IMR-90 (cell line): ENCODE results near the gene ZNF423. TPM values are rescaled to one million over a fixed set of nuclear protein-coding genes. Genes with fewer than 3 reads are reported as not detected.

ENCODE experiments used
- ATAC-seq: fragments of 200-7000 bp; cut with Tn5 transposase; 2 replicates; pipeline ENCODE4 v1.9.1; 2020; ENCODE audit warnings: low read depth, mild to moderate bottlenecking, moderate library complexity
- BruUV-seq: library from RNA; stranded (reverse); fragments of 400-500 nt; replicated peaks from 2 replicates; lab custom pipeline; 2021; lab: Mats Ljungman, UMichigan
- CTCF ChIA-PET: fragments of 300-600 bp; formaldehyde crosslinking; extraction: SDS; loops from one replicate; lab custom pipeline; 2021; ENCODE audit warnings: antibody characterized with exemption; lab: Yijun Ruan, JAX
- POLR2A ChIA-PET: fragments of 300-600 bp; sonication (Branson Sonifier 250); formaldehyde crosslinking; loops from one replicate; lab custom pipeline; 2022; ENCODE audit warnings: antibody characterized with exemption; ENCODE audit not compliant: unreplicated experiment; lab: Charles Lee
- DNase-seq: peaks from one replicate; pipeline ENCODE4 v3.0.0; 2013
- H2AFZ ChIP-seq: replicated peaks from 2 replicates; pipeline ENCODE3; 2013; ENCODE audit warnings: low read length, mild to moderate bottlenecking; ENCODE audit not compliant: poor library complexity
- H2AK5ac ChIP-seq: 2 replicates; pipeline ENCODE4 v1.6.1; 2013; ENCODE audit warnings: low read depth, low read length, inconsistent platforms
- H2AK9ac ChIP-seq: replicated peaks from 2 replicates; pipeline ENCODE3; 2013; ENCODE audit warnings: mild to moderate bottlenecking, low read depth, low read length, moderate library complexity; ENCODE audit not compliant: poor library complexity
- H2BK120ac ChIP-seq: 2 replicates; pipeline ENCODE4 v1.6.1; 2013; ENCODE audit warnings: low read depth, low read length, inconsistent platforms
- H2BK15ac ChIP-seq: 3 replicates; pipeline ENCODE4 v1.6.1; 2013; ENCODE audit warnings: low read depth, low read length, inconsistent platforms
- H2BK20ac ChIP-seq: 2 replicates; pipeline ENCODE4 v1.6.1; 2013; ENCODE audit warnings: low read depth, mild to moderate bottlenecking, inconsistent platforms, low read length, moderate library complexity
- H2BK5ac ChIP-seq: 2 replicates; pipeline ENCODE4 v1.6.1; 2013; ENCODE audit warnings: mild to moderate bottlenecking, low read depth, low read length, inconsistent platforms; ENCODE audit not compliant: poor library complexity, severe bottlenecking
- H3K14ac ChIP-seq: replicated peaks from 2 replicates; pipeline ENCODE4 v1.6.1; 2013; ENCODE audit warnings: low read depth, low read length, inconsistent platforms
- H3K18ac ChIP-seq: 2 replicates; pipeline ENCODE4 v1.6.1; 2013; ENCODE audit warnings: low read depth, low read length, control low read depth
- H3K23ac ChIP-seq: 2 replicates; pipeline ENCODE4 v1.6.1; 2013; ENCODE audit warnings: low read depth, low read length, inconsistent platforms
- H3K27ac ChIP-seq: 2 replicates; pipeline ENCODE4 v1.5.1; 2013; ENCODE audit warnings: mild to moderate bottlenecking, control low read depth, low read length; ENCODE audit not compliant: insufficient read depth
- H3K27me3 ChIP-seq: 2 replicates; pipeline ENCODE4 v1.6.1; 2013; ENCODE audit warnings: low read length; ENCODE audit not compliant: control insufficient read depth, insufficient read depth
- H3K36me3 ChIP-seq: 2 replicates; pipeline ENCODE4 v1.6.1; 2013; ENCODE audit warnings: low read length, mixed read lengths; ENCODE audit not compliant: control insufficient read depth, insufficient read depth
- H3K4ac ChIP-seq: 2 replicates; pipeline ENCODE4 v1.6.1; 2013; ENCODE audit warnings: low read depth, low read length, inconsistent platforms
- H3K4me1 ChIP-seq: 2 replicates; pipeline ENCODE4 v1.6.1; 2013; ENCODE audit warnings: low read length, mixed read lengths; ENCODE audit not compliant: control insufficient read depth, insufficient read depth
- H3K4me2 ChIP-seq: 2 replicates; pipeline ENCODE4 v1.6.1; 2013; ENCODE audit warnings: low read depth, mild to moderate bottlenecking, control low read depth, low read length, moderate library complexity
- H3K4me3 ChIP-seq: 2 replicates; pipeline ENCODE4 v1.5.1; 2013; ENCODE audit warnings: low read depth, mild to moderate bottlenecking, control low read depth, low read length, moderate library complexity; ENCODE audit not compliant: insufficient read depth
- H3K56ac ChIP-seq: 2 replicates; pipeline ENCODE4 v1.6.1; 2013; ENCODE audit warnings: low read length, inconsistent platforms; ENCODE audit not compliant: insufficient read depth; ENCODE audit errors: extremely low read depth
- H3K79me1 ChIP-seq, 2 experiments: 2 replicates each; pipeline ENCODE4 v1.6.1; 2013; ENCODE audit warnings: low read length in 2 of 2, inconsistent platforms in 1 of 2, low read depth in 1 of 2
- H3K9ac ChIP-seq: 2 replicates; pipeline ENCODE4 v1.6.1; 2013; ENCODE audit warnings: low read depth, low read length, control low read depth
- H3K9me1 ChIP-seq: 2 replicates; pipeline ENCODE4 v1.6.1; 2013; ENCODE audit warnings: low read length, inconsistent platforms; ENCODE audit not compliant: insufficient read depth
- H3K9me3 ChIP-seq: 2 replicates; pipeline ENCODE4 v1.6.1; 2013; ENCODE audit warnings: low read length; ENCODE audit not compliant: control insufficient read depth, insufficient read depth
- H4K20me1 ChIP-seq: 2 replicates; pipeline ENCODE4 v1.6.1; 2013; ENCODE audit warnings: low read length, inconsistent platforms; ENCODE audit not compliant: insufficient read depth
- H4K5ac ChIP-seq: 2 replicates; pipeline ENCODE4 v1.6.1; 2013; ENCODE audit warnings: mild to moderate bottlenecking, low read depth, low read length, control low read depth
- H4K8ac ChIP-seq, 2 experiments: 2 replicates each; pipeline ENCODE4 v1.6.1; 2013; ENCODE audit warnings: low read depth in 2 of 2, low read length in 2 of 2, control low read depth in 1 of 2, inconsistent platforms in 1 of 2
- H4K91ac ChIP-seq: 2 replicates; pipeline ENCODE4 v1.6.1; 2013; ENCODE audit warnings: low read depth, low read length, inconsistent platforms; ENCODE audit not compliant: insufficient read depth
- CHD1 ChIP-seq: IDR thresholded peaks from 2 replicates; pipeline ENCODE4 v1.6.1; 2012; ENCODE audit warnings: low read depth, low read length, improper control_type of control experiment
- FOS ChIP-seq: fragments of 150-350 bp; IDR thresholded peaks from 2 replicates; pipeline ENCODE4 v1.6.1; 2016; ENCODE audit warnings: low read depth, low read length
- NFE2L2 ChIP-seq: fragments of 150-350 bp; IDR thresholded peaks from 2 replicates; pipeline ENCODE4 v1.6.1; 2016; ENCODE audit warnings: low read depth, mild to moderate bottlenecking, low read length
- RCOR1 ChIP-seq: IDR thresholded peaks from 2 replicates; pipeline ENCODE4 v1.6.1; 2012; ENCODE audit warnings: mild to moderate bottlenecking, low read length, improper control_type of control experiment; ENCODE audit not compliant: insufficient replicate concordance
- SMC3 ChIP-seq: fragments of 150-350 bp; IDR thresholded peaks from 2 replicates; pipeline ENCODE4 v1.6.1; 2016; ENCODE audit warnings: low read depth, mild to moderate bottlenecking, antibody characterized with exemption, low read length, moderate library complexity
- WGBS, 2 experiments: methylation state at CpG; one replicate each; pipeline versions ENCODE4 v1.1.5 to v1.1.7; 2013; ENCODE audit warnings: missing lambda C conversion rate in 2 of 2; ENCODE audit not compliant: insufficient read length in 1 of 2; ENCODE audit errors: extremely low coverage in 2 of 2; 5-methylcytosine and 5-hydroxymethylcytosine counted together
- dilution Hi-C: fragments of 300-500 bp; cut with HindIII; formaldehyde crosslinking; loops from one replicate; pipeline ENCODE4 v1.14.3; 2018; ENCODE audit warnings: low sequenced_read_pairs; ENCODE audit not compliant: unreplicated experiment
- in situ Hi-C: fragments of 300-500 bp; cut with MboI; formaldehyde crosslinking; loops from 3 replicates; pipeline ENCODE4 v1.14.3; 2019; ENCODE audit warnings: low sequenced_read_pairs, inconsistent platforms, mixed read lengths
- intact Hi-C: fragments of 100-400 bp; cut with micrococcal nuclease; formaldehyde crosslinking; loops from 2 replicates; pipeline ENCODE4 v1.10.0; 2022
- polyA plus RNA-seq, 3 experiments: library from polyadenylated mRNA; depleted of rRNA; stranded (reverse); fragments of >200 nt; gene quantifications; 2 replicates each; pipeline ENCODE4 v1.2.3, GENCODE V29; 2012; ENCODE audit warnings: low replicate concordance in 1 of 3
- total RNA-seq: library from RNA; depleted of rRNA; stranded (reverse); fragments of >200 nt; gene quantifications from 2 replicates; pipeline ENCODE4 v1.2.3, GENCODE V29; 2012
- TF ChIP-seq, protein P1 (sequence below): conservative IDR thresholded peaks from 2 replicates; pipeline ENCODE4 v1.5.1; 2012; ENCODE audit warnings: mild to moderate bottlenecking, low read depth, low read length, improper control_type of control experiment
- TF ChIP-seq, protein P2 (sequence below): fragments of 150-350 bp; IDR thresholded peaks from 2 replicates; pipeline ENCODE4 v1.6.1; 2016; ENCODE audit warnings: low read depth, mild to moderate bottlenecking, low read length, moderate library complexity, borderline replicate concordance

The ZNF423 gene
- total and polyA plus RNA-seq, 2 of the 4 experiments (the other 2 are of a cell fraction): under 0.01 to 0.10 TPM

- in situ Hi-C loops: no loop called here
- H3K4me2 ChIP-seq: no peak overlapping the region
- no peaks in the 10 kb centered on the region for H3K9me1 ChIP-seq
- no peak overlapping the region for H4K5ac ChIP-seq
- no peaks in the 10 kb centered on the region for H3K4me1 ChIP-seq
- DNase-seq (no peak), ATAC-seq (no peak)
- H2BK5ac ChIP-seq: no peak overlapping the region
- dilution Hi-C loops: no loop called here
- no peak overlapping the region for H4K91ac ChIP-seq
- H3K27me3 ChIP-seq: peaks cover 10% of the 10 kb centered on the region; the same call in 1 of the 2 replicates
- no peak overlapping the region for H4K8ac ChIP-seq
- POLR2A ChIA-PET: no interaction called here
- H3K9me3 ChIP-seq: no peaks in the 10 kb centered on the region
- WGBS, 2 experiments: 34% methylated on average over 9 of the region's 15 CpGs; no CpG with 5 or more reads in 1 of the 2 experiments
- no peak overlapping the region for H2AFZ ChIP-seq
- H3K9ac ChIP-seq: no peak overlapping the region
- CTCF ChIA-PET: no interaction called here
- H3K23ac ChIP-seq: no peak overlapping the region
- no peak overlapping the region for H2BK120ac ChIP-seq
- H3K79me1 ChIP-seq: no peaks in the 10 kb centered on the region
- H3K14ac ChIP-seq: no peak overlapping the region
- no peak overlapping the region for H2AK9ac ChIP-seq
- no peak overlapping the region for H3K4ac ChIP-seq
- H4K20me1 ChIP-seq: no peaks in the 10 kb centered on the region
- H3K56ac ChIP-seq: no peak overlapping the region
- H2AK5ac ChIP-seq: no peak overlapping the region
- H3K36me3 ChIP-seq: no peaks in the 10 kb centered on the region
- no peak overlapping the region for H3K18ac ChIP-seq
- no peak overlapping the region for H3K27ac ChIP-seq
- no peak overlapping the region for H2BK15ac ChIP-seq
- no peak overlapping the region for H3K4me3 ChIP-seq
- TF ChIP-seq FOS (no peak), SMC3 (no peak), CHD1 (no peak), RCOR1 (no peak), NFE2L2 (no peak)
- TF ChIP-seq, protein P1, sequence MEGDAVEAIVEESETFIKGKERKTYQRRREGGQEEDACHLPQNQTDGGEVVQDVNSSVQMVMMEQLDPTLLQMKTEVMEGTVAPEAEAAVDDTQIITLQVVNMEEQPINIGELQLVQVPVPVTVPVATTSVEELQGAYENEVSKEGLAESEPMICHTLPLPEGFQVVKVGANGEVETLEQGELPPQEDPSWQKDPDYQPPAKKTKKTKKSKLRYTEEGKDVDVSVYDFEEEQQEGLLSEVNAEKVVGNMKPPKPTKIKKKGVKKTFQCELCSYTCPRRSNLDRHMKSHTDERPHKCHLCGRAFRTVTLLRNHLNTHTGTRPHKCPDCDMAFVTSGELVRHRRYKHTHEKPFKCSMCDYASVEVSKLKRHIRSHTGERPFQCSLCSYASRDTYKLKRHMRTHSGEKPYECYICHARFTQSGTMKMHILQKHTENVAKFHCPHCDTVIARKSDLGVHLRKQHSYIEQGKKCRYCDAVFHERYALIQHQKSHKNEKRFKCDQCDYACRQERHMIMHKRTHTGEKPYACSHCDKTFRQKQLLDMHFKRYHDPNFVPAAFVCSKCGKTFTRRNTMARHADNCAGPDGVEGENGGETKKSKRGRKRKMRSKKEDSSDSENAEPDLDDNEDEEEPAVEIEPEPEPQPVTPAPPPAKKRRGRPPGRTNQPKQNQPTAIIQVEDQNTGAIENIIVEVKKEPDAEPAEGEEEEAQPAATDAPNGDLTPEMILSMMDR: no peak
- TF ChIP-seq, protein P2, sequence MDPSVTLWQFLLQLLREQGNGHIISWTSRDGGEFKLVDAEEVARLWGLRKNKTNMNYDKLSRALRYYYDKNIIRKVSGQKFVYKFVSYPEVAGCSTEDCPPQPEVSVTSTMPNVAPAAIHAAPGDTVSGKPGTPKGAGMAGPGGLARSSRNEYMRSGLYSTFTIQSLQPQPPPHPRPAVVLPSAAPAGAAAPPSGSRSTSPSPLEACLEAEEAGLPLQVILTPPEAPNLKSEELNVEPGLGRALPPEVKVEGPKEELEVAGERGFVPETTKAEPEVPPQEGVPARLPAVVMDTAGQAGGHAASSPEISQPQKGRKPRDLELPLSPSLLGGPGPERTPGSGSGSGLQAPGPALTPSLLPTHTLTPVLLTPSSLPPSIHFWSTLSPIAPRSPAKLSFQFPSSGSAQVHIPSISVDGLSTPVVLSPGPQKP: no peak
- no peak overlapping the region for H2BK20ac ChIP-seq
- intact Hi-C loops: no loop called here
- no TSS peak for BruUV-seq
Observed at GRCh38 chr16:49750341-49751000, 105.4 kb downstream of the ZNF423 start.
